GM21717 (cell line): ENCODE measurements around the gene RAB7A.
"Not testable (repeated sequence)": the region's sequence is repeated elsewhere in the genome, so short reads cannot be mapped to it uniquely, and the experiment has no call there.

Source experiments
- ATAC-seq: cut with Tn5 transposase; IDR thresholded peaks from one replicate; pipeline ENCODE4 v1.9.1; 2021; ENCODE audit warnings: mild to moderate bottlenecking, moderate library complexity; ENCODE audit not compliant: unreplicated experiment

RAB7A gene

DNA sequence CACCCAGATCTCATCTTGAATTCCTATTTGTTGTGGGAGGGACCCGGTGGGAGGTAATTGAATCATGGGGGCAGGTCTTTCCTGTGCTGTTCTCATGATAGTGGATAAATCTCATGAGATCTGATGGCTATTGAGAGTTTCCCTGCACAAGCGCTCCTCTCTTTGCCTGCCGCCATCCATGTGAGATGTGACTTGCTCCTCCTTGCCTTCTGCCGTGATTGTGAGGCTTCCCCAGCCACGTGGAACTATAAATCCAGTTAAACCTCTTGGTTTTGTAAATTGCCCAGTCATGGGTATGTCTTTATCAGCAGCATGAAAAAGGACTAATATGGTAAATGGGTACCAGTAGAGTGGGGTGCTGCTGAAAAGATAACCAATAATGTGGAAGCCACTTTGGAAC is 23.6 kb downstream of the RAB7A start:
- ATAC-seq = not testable (repeated sequence)

DNA sequence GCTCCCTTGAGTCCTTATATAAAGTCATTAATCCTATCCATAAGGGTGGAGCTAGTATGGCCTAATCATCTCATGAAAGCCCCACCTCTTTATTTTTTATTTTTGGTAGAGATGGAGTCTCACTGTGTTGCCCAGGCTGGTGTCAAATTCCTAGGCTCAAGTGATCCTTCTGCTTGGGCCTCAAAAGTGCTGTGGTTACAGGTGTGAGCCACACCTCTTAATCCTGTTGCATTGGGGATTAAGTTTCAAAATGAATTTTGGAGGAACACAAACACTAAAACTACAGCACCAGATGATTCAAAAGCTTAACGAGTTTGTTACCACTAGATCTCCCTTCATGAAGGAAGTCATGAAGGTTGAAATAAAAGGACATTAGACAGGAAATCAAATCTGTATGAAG is 27.7 kb downstream of the RAB7A start:
- ATAC-seq = no peak

DNA sequence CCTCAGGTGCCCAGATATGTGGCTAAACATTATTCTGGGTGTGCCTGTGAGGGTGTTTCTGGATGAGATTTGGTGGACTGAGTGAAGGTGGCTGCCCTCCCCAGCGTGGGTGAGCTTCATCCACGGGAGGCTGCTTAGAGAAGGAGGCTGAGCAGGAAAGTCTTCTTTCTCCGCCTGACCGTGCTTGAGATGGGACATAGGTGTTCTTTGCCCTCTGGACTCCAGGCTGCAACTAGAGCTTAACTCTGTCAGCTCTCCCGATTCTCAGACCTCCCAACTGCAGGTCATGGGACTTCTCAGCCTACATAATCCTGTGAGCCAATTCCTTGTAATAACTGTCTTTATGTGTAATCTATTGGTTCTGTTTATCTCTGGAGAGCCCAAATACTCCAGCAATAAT is 34.1 kb downstream of the RAB7A start:
- no peak for ATAC-seq

DNA sequence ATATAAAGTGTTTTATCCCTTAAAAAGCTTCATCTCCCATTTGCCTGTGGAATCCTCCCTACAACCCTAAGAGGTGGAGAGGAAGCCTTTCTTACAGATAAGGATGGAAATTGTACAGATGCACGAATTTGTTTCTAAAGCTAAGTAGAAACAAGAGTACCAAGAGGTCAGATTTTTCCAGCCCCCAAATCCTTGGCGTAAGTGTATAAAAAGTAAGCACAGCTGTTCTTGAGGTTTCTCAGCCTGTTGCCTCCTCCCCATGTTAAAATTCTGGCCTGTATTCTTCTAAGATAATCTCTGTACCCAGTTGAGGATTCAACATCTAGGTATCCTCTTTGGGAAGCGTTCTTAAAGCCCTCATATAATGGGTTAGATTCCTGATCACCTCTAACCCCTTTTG is 34.9 kb downstream of the RAB7A start:
- no peak for ATAC-seq

DNA sequence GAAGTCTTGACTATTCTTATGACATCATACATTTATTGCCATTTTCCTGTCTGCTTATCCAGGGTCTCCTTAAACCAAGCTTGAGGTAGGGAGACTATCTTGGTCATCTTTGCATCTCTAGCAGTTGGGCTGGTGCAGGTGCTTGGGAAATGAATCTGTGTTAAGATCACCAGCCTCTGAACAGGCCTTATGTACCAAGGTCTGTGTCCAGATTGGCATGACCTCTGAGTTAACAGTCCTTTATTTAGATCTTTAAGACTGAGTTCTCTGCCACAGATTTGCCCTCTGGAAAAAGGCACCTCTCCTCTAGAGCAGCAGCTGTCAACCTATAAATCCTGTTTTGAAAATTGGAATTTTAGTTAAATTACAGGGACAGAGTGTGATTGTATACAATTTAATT is 35.4 kb downstream of the RAB7A start:
- ATAC-seq = no peak

DNA sequence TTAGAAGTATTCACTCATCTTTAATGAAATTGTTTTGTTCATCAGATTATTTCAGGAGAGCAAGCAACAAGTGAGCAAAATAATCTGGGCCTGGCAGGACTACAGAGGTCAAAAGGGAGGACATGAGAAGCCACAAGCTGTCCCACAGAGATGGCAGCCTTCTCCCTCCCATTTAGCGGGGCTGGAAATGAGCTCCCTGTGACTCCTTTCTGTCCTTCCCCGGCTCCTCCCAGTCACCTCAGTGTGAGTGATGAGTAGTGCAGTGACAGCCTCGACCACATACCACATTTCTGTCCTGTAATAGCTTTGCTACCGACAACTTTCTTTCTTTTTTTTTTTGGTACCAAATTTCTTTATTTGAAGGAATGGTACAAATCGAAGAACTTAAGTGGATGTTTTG is 38.0 kb downstream of the RAB7A start:
- no peak for ATAC-seq

DNA sequence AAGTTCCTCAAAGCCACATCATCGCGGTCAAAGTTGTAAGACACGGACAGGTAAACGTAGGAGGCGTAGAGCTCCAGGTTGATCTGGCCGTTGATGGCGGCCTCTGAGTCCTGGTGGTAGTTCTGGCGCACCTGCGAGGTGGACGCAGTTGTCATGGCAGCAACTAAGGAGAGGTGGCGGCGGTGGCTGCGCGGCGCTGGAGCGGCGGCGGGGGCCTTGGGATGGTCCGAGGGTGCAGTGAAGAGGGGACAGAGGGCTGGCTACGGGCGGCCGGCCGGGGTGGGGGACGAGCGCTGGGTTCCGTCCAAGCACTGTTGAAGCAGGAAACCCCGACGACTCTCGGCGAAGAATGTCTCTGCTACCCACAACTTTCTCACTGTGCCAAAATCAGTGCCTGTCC is 38.9 kb downstream of the RAB7A start:
- no peak for ATAC-seq

DNA sequence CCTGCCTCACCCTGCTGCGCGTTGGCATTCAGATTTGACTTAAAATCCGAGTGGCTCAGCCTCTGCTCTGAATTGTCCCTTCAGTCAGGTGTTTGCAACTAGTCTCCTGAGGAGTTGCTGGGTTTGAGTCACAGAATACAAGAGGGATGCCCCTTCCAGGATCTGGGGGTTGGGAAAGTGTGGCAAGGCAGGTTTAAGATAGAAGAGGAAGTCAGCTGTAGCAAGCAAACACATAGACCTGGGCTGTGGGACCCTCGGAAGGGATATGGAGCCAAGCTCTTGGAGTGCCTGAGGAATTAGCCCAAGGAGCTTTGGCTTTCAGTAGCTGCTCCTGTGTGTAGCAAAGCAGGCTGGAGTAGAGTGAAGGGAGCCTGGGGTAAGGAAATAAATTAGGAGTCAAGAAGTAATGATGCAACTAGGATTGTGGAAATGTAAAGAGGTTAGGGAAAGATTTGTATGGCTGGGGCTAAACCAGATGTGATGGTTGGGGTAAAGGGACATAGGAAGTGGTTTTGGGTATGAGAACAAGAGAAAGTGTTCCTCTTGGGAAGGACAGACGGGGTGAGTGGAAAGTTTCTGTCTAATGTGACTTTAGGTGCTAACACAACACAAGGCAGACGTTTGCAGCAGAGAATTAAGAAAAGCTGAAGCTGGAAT is 41.2 kb downstream of the RAB7A start:
- ATAC-seq = no peak

DNA sequence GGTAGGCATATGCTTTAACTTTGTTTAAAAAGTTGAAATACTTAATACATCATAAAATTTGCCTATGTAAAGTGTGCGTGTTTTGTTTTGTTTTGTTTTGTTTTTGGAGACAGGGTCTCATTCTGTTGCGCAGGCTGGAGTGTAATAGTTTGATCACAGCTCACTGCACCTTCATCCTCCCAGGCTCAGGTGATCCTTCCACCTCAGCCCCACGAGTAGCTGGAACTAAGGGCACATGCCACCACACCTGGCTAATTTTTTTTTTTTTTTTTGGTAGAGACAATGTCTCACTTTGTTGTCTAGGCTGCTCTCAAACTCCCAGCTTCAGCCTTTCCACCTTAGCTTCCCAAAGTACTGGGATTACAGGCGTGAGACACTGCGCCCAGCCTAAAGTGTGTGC is 42.5 kb downstream of the RAB7A start:
- ATAC-seq = no peak

DNA sequence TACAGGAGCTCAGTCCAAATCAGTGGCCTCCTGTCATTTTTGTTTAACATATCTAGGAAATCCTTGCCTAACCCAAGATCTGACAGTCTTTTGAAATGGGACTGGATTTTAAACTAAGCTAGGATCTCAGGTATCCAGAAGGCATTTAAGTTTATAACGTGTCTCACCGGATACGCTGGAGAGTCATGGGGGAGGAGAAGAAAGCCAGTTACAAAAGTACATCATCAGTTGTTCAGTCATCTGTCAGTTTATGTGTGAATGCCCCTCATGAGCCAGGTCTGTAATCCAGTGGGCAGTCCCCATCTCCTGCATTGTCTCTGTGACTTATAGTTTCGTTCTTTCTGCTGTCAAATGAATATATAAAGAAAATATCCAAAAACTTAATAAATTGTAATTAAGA is 44.4 kb downstream of the RAB7A start:
- ATAC-seq = no peak

DNA sequence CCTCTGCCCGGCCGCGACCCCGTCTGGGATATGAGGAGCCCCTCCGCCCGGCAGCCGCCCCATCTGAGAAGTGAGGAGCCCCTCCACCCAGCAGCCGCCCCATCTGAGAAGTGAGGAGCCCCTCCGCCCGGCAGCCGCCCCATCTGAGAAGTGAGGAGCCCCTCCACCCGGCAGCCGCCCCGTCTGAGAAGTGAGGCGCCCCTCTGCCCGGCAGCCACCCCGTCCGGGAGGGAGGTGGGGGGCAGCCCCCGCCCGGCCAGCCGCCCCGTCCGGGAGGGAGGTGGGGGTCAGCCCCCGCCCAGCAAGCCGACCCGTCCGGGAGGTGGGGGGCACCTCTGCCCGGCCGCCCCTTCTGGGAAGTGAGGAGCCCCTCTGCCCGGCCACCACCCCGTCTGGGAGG is 47.2 kb downstream of the RAB7A start:
- ATAC-seq = not testable (repeated sequence)

DNA sequence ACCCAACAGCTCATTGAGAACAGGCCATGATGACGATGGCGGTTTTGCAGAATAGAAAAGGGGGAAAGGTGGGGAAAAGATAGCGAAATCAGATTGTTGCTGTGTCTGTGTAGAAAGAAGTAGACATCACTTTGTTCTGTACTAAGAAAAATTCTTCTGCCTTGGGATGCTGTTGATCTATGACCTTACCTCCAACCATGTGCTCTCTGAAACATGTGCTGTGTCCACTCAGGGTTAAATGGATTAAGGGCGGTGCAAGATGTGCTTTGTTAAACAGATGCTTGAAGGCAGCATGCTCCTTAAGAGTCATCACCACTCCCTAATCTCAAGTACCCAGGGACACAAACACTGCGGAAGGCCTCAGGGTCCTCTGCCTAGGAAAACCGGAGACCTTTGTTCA is 47.6 kb downstream of the RAB7A start:
- not testable (repeated sequence) for ATAC-seq

DNA sequence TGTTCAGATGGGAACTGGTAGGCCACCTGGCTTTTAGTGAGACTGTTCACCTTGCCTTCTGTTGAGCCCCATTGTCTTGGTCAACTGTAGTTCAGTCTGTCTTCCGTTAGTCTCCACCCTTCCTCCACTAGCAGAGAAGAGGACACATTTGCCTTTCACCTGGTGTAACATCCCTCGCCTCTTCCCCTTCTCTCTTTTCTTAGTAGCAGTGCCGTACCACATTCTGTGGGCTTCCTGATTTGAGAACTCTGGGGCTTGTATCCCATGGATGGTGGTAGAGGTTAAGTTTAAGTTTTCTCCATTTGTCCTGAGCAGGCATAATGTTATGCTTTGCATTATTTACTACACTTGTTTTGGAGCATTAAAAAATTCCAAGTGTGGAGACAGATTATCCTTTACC is 49.3 kb downstream of the RAB7A start:
- ATAC-seq = no peak

DNA sequence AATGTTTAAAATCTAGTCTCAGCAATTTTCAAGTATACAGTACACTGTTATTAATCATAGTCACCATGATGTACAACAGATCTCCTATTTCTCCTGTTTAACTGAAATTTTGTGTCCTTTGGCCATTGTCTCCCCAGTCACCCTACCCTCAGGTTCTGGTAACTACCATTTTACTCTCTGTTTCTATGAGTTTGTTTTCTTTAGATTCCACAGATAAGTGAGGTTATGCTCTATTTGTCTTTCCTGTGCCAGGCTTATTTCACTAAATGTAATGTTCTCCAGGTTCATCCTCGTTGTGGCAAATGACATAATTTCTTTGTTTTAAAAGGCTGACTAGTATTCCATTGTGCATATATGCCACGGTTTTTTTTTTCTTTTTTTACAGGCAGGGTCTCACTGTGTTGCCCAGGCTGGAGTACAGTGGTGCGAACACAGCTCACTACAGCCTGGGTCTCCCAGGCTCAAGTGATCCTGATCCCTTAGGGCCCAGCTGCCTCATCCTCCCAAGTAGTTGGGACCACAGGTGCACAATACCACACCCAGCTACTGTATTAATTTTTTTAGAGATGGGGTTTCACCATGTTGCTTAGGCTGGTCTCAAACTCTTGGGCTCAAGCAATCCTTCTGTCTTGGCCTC is 50.0 kb downstream of the RAB7A start:
- no peak for ATAC-seq

DNA sequence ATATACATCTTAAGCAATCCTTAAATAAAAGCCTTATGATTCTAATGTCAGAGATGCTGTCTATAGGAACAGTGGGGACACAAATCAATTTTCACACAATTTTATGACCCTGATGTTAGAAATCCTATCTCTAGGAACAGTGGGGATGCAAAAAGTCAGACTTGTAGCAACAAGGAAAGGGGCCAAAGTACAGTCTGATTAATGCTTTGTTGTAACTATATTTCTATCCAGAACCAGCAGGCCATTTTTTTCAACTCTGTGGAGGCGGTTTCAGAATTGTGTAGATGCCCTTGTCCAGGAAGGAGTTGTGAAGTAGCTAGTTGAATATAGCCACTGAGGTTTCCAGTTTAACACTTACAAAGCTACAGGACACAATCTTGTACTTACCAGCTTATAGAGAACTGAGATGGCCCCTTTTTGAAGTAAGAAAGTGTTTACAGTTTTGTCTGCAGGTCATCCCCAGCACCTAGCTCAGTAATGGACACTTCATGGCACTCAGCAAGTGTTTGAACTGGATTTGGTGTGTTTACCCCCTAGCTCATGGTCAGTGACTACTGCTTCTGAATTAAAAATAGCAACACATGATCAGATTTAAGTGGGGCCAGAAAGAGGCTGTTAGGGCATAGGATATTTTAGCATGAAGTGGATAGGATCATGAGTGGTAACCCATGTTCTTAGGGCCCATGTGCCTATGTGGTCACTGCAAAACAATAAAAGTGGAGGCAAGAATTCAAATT is 54.3 kb downstream of the RAB7A start:
- ATAC-seq = no peak

DNA sequence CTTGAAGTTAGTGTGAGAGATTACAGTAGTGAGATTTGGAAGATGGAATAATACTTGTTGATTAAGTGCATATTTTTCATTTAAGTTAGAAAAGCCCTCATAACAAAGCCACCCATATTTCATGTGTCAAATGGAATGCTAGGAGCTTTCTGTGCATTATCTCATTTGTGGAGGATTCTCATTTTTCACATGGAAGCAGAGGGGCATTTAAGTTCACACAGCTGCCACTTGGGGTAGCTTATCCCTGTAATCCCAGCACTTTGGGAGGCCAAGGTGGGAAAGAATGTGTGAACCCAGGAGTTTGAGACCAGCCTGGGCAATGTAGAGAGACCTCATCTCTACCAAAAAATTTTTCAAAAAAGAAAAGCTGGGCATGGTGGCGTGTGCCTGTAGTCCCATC is 55.2 kb downstream of the RAB7A start:
- ATAC-seq = no peak

DNA sequence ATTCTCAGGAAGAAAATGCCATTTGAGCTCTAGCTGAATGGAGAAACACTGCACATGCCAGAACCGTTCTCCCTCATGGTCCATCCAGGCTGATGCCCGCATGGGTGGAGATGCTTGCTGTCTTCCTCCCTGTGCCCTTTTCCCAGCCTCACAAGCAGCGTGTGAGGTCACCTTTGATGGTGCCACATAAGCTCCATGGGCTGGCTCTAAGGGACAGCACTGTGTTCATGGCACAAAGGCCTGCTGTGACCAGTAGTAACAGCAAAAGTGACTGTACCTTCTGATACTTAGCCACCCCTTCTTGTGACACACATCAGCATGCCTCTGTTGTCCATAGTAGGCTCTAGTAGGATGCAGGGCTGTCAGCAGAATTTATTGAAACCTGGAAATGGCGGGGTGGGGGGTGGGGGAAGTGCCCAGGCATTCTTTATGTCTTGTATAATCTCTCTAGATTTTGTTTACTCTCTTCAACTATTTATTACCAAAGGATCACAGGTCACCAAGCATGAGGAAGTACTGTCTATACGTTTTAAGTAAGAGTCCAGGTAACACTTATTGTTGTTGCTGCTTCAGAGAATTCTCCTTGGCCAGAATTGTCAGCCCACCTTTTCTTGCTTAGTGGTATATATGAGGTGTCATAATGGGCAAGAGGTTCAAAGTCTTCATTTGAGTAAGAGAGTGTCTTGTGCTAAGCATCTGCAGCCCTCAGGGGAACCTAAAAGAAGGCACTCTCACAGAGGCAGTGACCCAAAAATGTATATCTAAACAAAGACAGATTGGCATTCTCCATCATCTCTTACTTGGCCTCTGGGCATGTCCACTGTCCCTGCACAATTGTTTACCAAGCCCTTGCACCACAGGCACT is 56.5 kb downstream of the RAB7A start:
- no peak for ATAC-seq

DNA sequence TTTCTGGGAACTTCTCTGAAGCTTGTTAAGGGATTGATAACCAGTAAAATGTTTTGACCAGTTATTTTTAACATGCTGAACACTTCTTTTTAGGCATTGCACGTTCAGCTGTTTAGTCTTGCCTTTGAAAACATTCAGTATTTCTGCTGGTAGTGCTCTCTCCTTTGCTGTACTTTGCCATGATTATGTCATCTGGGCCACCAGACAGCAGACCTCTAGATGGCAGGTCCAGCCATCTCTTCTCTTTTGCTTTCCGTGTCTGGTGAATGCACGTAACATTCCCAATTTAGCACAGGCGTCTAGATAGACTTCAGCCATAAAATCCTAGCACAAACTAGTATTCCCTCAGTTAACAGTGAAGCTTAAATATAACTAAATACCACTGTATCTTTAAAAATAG is 57.8 kb downstream of the RAB7A start:
- no peak for ATAC-seq

DNA sequence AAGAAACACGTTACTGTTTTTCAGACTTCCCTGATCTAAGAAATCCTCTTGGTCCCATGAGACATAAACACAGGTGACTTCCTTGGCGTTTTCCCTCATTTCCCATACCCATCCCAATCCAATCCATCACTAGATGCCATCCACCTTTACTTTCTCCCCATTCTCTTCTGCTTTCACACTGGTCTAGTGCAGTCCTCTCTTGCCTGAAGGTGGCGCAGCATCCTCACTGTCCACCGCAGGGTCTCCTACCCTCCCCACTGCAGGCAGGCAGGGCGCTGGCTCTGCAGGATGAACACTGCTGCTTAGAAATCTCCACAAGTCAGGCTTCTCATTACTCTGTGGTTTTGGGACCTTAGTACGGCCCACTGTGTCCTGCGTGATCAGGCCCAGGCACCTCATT is 58.2 kb downstream of the RAB7A start:
- no peak for ATAC-seq

DNA sequence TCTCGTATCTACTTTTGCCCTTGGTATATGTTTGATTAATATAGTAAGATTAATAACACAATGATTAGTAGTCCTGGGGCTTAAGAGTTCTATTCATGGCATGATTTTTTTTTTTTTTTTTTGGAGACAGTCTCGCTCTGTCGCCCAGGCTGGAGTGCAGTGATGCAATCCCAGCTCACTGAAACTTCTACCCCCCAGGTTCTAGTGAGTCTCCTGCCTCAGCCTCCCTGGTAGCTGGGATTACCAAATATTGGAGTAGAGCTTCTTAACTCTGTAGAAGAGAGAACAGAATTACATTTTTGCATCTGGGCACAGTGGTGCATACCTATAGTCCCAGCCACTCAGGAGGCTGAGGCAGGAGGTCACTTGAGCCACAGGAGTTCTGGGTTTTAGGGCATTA is 58.9 kb downstream of the RAB7A start:
- no peak for ATAC-seq

DNA sequence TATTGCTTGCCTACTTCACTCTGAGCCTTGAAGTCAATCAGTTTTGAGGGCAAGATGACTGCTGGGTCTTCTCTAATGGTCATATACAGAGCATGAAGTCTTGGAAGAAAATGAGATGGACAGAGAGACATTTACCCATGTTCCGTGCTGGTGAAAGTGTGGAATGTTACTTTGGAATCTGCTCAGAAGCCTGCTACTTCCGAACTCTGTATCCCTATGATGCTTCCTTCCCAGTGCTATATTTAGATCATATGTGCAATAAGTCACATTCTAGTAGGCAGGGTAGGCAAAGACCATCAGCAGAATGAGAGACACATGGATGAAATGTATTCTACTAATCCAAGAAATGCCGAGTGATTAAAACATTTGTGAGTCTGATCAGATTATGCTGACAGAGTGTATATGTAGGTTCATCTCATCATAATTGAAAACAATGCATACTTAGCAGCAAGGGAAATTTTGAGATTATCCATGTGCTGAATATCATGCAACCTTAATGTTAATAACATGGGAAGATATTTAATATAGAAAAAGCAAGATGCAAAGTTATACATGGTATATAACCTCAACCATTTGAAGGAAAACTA is 60.5 kb downstream of the RAB7A start:
- no peak for ATAC-seq
